Stimulated activated naive CD8-positive, alpha-beta T cell treated with anti-CD3 and anti-CD28 coated beads, Interleukin-15, Interleukin-2, amounts not matched to agents 100 U/mL and 50 U/mL, for 24 hours (primary cell): Measurements from ENCODE around the gene NELFB.

ENCODE experiments used
- ATAC-seq: fragments of 150-1000 bp; cut with Tn5 transposase; one replicate; pipeline ENCODE4 v1.10.0; 2021
- DNase-seq: peaks from one replicate; pipeline ENCODE4 v3.0.0; 2021

Gene NELFB

GRCh38 chr9:137223078-137223970 lies 31.8 kb upstream of the NELFB start:
- peak; percentile 85 for ATAC-seq
- peak; percentile 97 for DNase-seq

- DNase-seq (peak; percentile 55), ATAC-seq (peak; percentile 8)
Measured at GRCh38 chr9:137224830-137225694, 30.1 kb upstream of the NELFB start, which contains the start of gene CYSRT1. Gene CYSRT1, plus strand, starts transcription at chr9:137225174. Its CDS starts 448 bp downstream, at chr9:137225622.

- DNase-seq (no peak), ATAC-seq (no peak)
Measured at GRCh38 chr9:137225699-137226331, 29.3 kb upstream of the NELFB start.

- ATAC-seq (no peak), DNase-seq (no peak)
Measured at GRCh38 chr9:137226338-137227053, 28.6 kb upstream of the NELFB start.

GRCh38 chr9:137227054-137227852 lies 27.9 kb upstream of the NELFB start, which contains the start of gene RNF224:
Gene RNF224, plus strand, starts transcription at chr9:137227502. Its CDS starts 834 bp downstream, at chr9:137228336.
- DNase-seq (peak; percentile 89), ATAC-seq (peak; percentile 55)

- no peak for DNase-seq
- ATAC-seq, result no peak
Measured at GRCh38 chr9:137227853-137228505, 27.1 kb upstream of the NELFB start.

GRCh38 chr9:137228506-137228967 lies 26.6 kb upstream of the NELFB start:
- ATAC-seq (no peak), DNase-seq (no peak)

GRCh38 chr9:137228968-137229896 lies 25.9 kb upstream of the NELFB start:
- DNase-seq (no peak), ATAC-seq (no peak)

GRCh38 chr9:137229903-137230704 lies 25.0 kb upstream of the NELFB start:
- ATAC-seq (no peak), DNase-seq (no peak)

GRCh38 chr9:137230705-137231371 lies 24.3 kb upstream of the NELFB start, which contains the start of gene SLC34A3:
Gene SLC34A3, plus strand, starts transcription at chr9:137230901. Its CDS starts 802 bp downstream, at chr9:137231703.
- ATAC-seq (no peak), DNase-seq (no peak)

GRCh38 chr9:137231372-137232039 lies 23.6 kb upstream of the NELFB start:
- DNase-seq (no peak), ATAC-seq (no peak)

GRCh38 chr9:137232101-137232500 lies 23.0 kb upstream of the NELFB start:
- no peak for DNase-seq
- ATAC-seq, result no peak

- ATAC-seq (no peak), DNase-seq (no peak)
Measured at GRCh38 chr9:137232510-137232909, 22.6 kb upstream of the NELFB start.

GRCh38 chr9:137233143-137233980 lies 21.8 kb upstream of the NELFB start:
- no peak for DNase-seq
- ATAC-seq, result no peak

- no peak for ATAC-seq
- no peak for DNase-seq
Measured at GRCh38 chr9:137234055-137234697, 21.0 kb upstream of the NELFB start.
